Panc1 (cell line): ENCODE results near the gene LETMD1. TPM values are rescaled to one million over a fixed set of nuclear protein-coding genes. Genes with fewer than 3 reads are reported as not detected.

Experiments
- ATAC-seq: fragments of 200-7000 bp; cut with Tn5 transposase; 2 replicates; pipeline ENCODE4 v1.9.1; 2020; ENCODE audit warnings: mild to moderate bottlenecking, moderate library complexity
- BruUV-seq: library from RNA; stranded (reverse); fragments of 400-500 nt; replicated peaks from 2 replicates; lab custom pipeline; 2021; lab: Mats Ljungman, UMichigan
- CTCF ChIA-PET: fragments of 300-600 bp; sonication (Branson Sonifier 250); formaldehyde crosslinking; loops from one replicate; lab custom pipeline; 2022; ENCODE audit warnings: antibody characterized with exemption; lab: Charles Lee
- POLR2A ChIA-PET: fragments of 300-600 bp; sonication (Branson Sonifier 250); formaldehyde crosslinking; loops from one replicate; lab custom pipeline; 2022; ENCODE audit warnings: antibody characterized with exemption; lab: Charles Lee
- DNase-seq: peaks from one replicate; pipeline ENCODE4 v3.0.0-alpha.2; 2010; ENCODE audit warnings: low read depth, low spot score
- H3K27ac ChIP-seq: 2 replicates; pipeline ENCODE4 v1.5.1; 2011; ENCODE audit warnings: mild to moderate bottlenecking, low read length, inconsistent platforms
- H3K27me3 ChIP-seq: fragments of 200-500 bp; sonication (Bioruptor generic); 2 replicates; pipeline ENCODE4 v1.6.0; 2014; ENCODE audit warnings: low read length, inconsistent platforms; ENCODE audit not compliant: control insufficient read depth, insufficient read depth
- H3K36me3 ChIP-seq: fragments of 200-500 bp; sonication (Bioruptor generic); 2 replicates; pipeline ENCODE4 v1.5.1; 2014; ENCODE audit warnings: inconsistent platforms, mild to moderate bottlenecking, low read length, moderate library complexity; ENCODE audit not compliant: control insufficient read depth, insufficient read depth
- H3K4me1 ChIP-seq: 2 replicates; pipeline ENCODE4 v1.5.1; 2011; ENCODE audit warnings: inconsistent platforms, mild to moderate bottlenecking, low read length, moderate library complexity; ENCODE audit not compliant: control insufficient read depth, insufficient read depth
- H3K4me3 ChIP-seq, 2 experiments: 2 replicates each; pipeline ENCODE4 v1.5.1; 2011 to 2012; ENCODE audit warnings: low read depth in 2 of 2, low read length in 2 of 2, mild to moderate bottlenecking in 2 of 2, inconsistent platforms in 1 of 2, moderate library complexity in 1 of 2
- H3K9me3 ChIP-seq: fragments of 200-500 bp; sonication (Bioruptor generic); 2 replicates; pipeline ENCODE4 v1.5.1; 2014; ENCODE audit warnings: low read depth, mild to moderate bottlenecking, inconsistent platforms, low read length, moderate library complexity; ENCODE audit not compliant: control insufficient read depth, insufficient read depth
- CTCF ChIP-seq: fragments of 450-650 bp; IDR thresholded peaks from 2 replicates; pipeline ENCODE4 v1.5.1; 2017; ENCODE audit warnings: mild to moderate bottlenecking
- POLR2AphosphoS5 ChIP-seq: IDR thresholded peaks from 2 replicates; pipeline ENCODE4 v1.6.1; 2012; ENCODE audit warnings: mild to moderate bottlenecking, low read depth, low read length, moderate library complexity
- REST ChIP-seq, 2 experiments: IDR thresholded peaks; 2 replicates each; pipeline ENCODE4 v1.6.1; 2011 to 2012; ENCODE audit warnings: low read depth in 2 of 2, control low read depth in 1 of 2, low read length in 1 of 2, mild to moderate bottlenecking in 1 of 2, moderate library complexity in 1 of 2; ENCODE audit not compliant: insufficient read depth in 1 of 2
- SIN3A ChIP-seq: IDR thresholded peaks from 2 replicates; pipeline ENCODE4 v1.6.1; 2012; ENCODE audit warnings: low read depth, mild to moderate bottlenecking, low read length, moderate library complexity, borderline replicate concordance; ENCODE audit not compliant: insufficient read depth
- TCF7L2 ChIP-seq: IDR thresholded peaks from 2 replicates; pipeline ENCODE4 v1.6.1; 2011; ENCODE audit warnings: mild to moderate bottlenecking, low read depth, low read length, inconsistent platforms
- in situ Hi-C: cut with HindIII; loops from 2 replicates; pipeline ENCODE4 v1.10.0; 2016; ENCODE audit warnings: low sequenced_read_pairs, low pct_unique_long_range_greater_than_20kb
- intact Hi-C: fragments of 100-400 bp; cut with micrococcal nuclease; formaldehyde crosslinking; loops from one replicate; pipeline ENCODE4 v1.10.0; 2022; ENCODE audit not compliant: unreplicated experiment
- total RNA-seq: library from RNA; stranded (reverse); gene quantifications from one replicate; pipeline ENCODE4 v1.2.1, GENCODE V29; 2021; ENCODE audit not compliant: unreplicated experiment

Gene LETMD1
- total RNA-seq, 1 experiment from 2014 or later, result 47.9 TPM

DNA sequence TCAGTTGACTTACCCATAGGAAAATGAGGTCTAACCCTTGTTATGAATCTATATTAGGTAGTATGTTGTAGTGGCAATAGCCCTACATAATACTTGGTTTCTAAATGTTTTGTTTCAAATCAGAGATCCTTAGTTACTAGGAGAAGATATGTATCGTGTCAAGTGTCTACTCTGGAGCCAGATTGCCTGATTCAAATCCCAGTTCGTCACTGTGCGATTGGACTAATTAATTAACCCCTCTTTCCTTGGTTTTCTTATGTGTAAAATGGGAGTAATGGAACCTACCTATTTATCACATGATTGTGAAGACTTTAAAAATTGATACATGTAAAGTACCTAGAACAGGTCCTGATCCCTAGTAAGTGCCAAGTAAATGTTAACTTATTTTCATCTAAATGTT is 1.4 kb downstream of the LETMD1 start:
- ATAC-seq, result no peak
- POLR2A ChIA-PET, result interaction anchor here (0.7 kb wide), 1 partner anchor 9 kb away, joined by 4 read pairs; no protein-coding TSS in a partner anchor
- CTCF ChIA-PET, result no interaction called here
- Histone ChIP-seq H3K36me3 (peaks cover 2% of the 10 kb centered on the region), H3K9me3 (no peaks in the 10 kb centered on the region), H3K27me3 (no peaks in the 10 kb centered on the region), H3K4me3 (peak overlapping the region; percentile 75 to 100), H3K4me1 (peaks cover 11% of the 10 kb centered on the region), H3K27ac (peak overlapping the region; percentile 97)
- no TSS peak for BruUV-seq
- DNase-seq, result no peak
- intact Hi-C loops (no loop called here), in situ Hi-C loops (no loop called here)
- no peak for TF ChIP-seq TCF7L2
- no peak for TF ChIP-seq CTCF
- TF ChIP-seq REST (IDR thresholded peaks at IDR 0.05; ENCODE audit: insufficient read depth in 1 of 2, low read depth in 2 of 2, low read length in 1 of 2), result no peak
- no peak for TF ChIP-seq SIN3A
- TF ChIP-seq POLR2AphosphoS5, result no peak

DNA sequence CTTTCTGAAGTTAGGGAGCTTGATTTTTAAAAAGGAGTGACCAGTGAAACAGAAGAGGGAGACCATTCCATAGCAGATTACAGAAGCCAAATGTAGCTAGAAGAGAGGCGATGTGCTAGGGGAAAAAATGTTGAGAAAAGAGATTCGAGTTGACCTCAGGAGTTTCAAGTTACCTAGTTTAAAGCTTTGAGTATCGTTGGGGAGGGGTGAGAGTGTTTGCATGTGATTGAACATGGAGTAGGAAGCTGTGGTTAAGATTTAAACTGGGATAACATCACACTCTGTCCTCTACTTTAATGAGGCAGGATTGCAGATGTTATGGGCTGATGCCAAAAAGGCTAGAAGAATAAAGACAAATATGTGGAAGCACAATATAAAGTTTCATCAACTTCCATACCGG is 3.7 kb downstream of the LETMD1 start:
- intact Hi-C loops, result no loop called here
- no peak for ATAC-seq
- no peaks in the 10 kb centered on the region for H3K27me3 ChIP-seq
- CTCF ChIA-PET, result interaction anchor here (0.5 kb wide), 1 partner anchor 166 kb away, joined by 8 read pairs; the partner anchor contains the start of gene POU6F1
- H3K36me3 ChIP-seq, result peaks cover 5% of the 10 kb centered on the region
- POLR2A ChIA-PET, result no interaction called here
- no peak for DNase-seq
- H3K4me3 ChIP-seq, result no peak overlapping the region
- BruUV-seq, result TSS peak; percentile 29
- peaks cover 11% of the 10 kb centered on the region for H3K4me1 ChIP-seq
- no peaks in the 10 kb centered on the region for H3K9me3 ChIP-seq
- in situ Hi-C loops, result no loop called here
- no peak for TF ChIP-seq TCF7L2
- no peak for TF ChIP-seq CTCF
- TF ChIP-seq REST (IDR thresholded peaks at IDR 0.05; ENCODE audit: insufficient read depth in 1 of 2, low read depth in 2 of 2, low read length in 1 of 2), result no peak
- no peak for TF ChIP-seq SIN3A
- no peak for TF ChIP-seq POLR2AphosphoS5
- no peak overlapping the region for H3K27ac ChIP-seq
